ENCODE data around the gene CERS2.

- no peak for TF ChIP-seq POLR2A (IDR thresholded peaks at IDR 0.05)
- TF ChIP-seq CTCF (IDR thresholded peaks at IDR 0.05), result no peak
Observed at GRCh38 chr1:150969626-150970025, 5.0 kb downstream of the CERS2 start.

Measured in esophagus squamous epithelium (tissue), 4 donors.